Adrenal gland (tissue), 12 donors: Measurements from ENCODE around the gene DYRK1A. TPM values are rescaled to one million over a fixed set of nuclear protein-coding genes. Genes with fewer than 3 reads are reported as not detected.

Experiments
- DNase-seq, 7 donors: peaks; one replicate each; pipeline ENCODE4 v3.0.0-alpha.2; 2019 to 2020
- H3K27ac ChIP-seq, 5 donors: fragments of 200-600 bp; sonication (generic) in 4 of 5; 1 replicate in 3 of 5; 2 replicates in 2 of 5; pipeline versions ENCODE4 v1.5.1 to v1.8.0; 2016 to 2020; ENCODE audit warnings: mild to moderate bottlenecking in 1 of 5
- H3K27me3 ChIP-seq: fragments of 200-600 bp; 2 replicates; pipeline ENCODE4 v1.8.0; 2021
- H3K36me3 ChIP-seq, 2 donors: fragments of 200-600 bp; replicated peaks in 1 of 2; 1 replicate in 1 of 2; 2 replicates in 1 of 2; pipeline versions ENCODE4 v1.5.1 to v1.8.0; 2018 to 2022
- H3K4me1 ChIP-seq, 2 donors: fragments of 200-600 bp; replicated peaks in 1 of 2; 1 replicate in 1 of 2; 2 replicates in 1 of 2; pipeline versions ENCODE4 v1.5.1 to v1.8.0; 2018 to 2021
- H3K4me3 ChIP-seq, 4 donors: fragments of 200-600 bp; sonication (generic) in 3 of 4; one replicate each; pipeline ENCODE4 v1.5.1; 2016 to 2018
- H3K9me3 ChIP-seq, 3 donors: fragments of 200-600 bp; sonication (generic) in 1 of 3; replicated peaks in 1 of 3; 1 replicate in 2 of 3; 2 replicates in 1 of 3; pipeline versions ENCODE4 v1.5.1 to v1.8.0; 2016 to 2021
- POLR2A ChIP-seq, 2 donors: fragments of 450-650 bp; IDR thresholded peaks; one replicate each; pipeline ENCODE4 v1.6.1; 2017; ENCODE audit warnings: antibody characterized with exemption in 2 of 2, mild to moderate bottlenecking in 2 of 2, moderate library complexity in 1 of 2
- WGBS, 4 donors: extraction: QIAGEN DNeasy Blood & Tissue Kit in 2 of 4; methylation state at CpG; one replicate each; pipeline versions ENCODE4 v1.1.5 to v1.1.7; 2013 to 2017; 5-methylcytosine and 5-hydroxymethylcytosine counted together
- intact Hi-C, 2 donors: fragments of 100-400 bp; cut with DNase I; formaldehyde crosslinking; loops; one replicate each; pipeline versions ENCODE4 v1.14.1 to v1.15.0; 2022 to 2023
- polyA plus RNA-seq, 3 donors: library from polyadenylated mRNA; stranded (reverse); fragments of 200-250 nt in 2 of 3; fragments of 350-450 nt in 1 of 3; fragmentation: Illumina TruSeq in 1 of 3; extraction: RNeasy Lipid Tissue Mini Kit (QIAGEN cat#74804) in 1 of 3; gene quantifications; one replicate each; pipeline ENCODE4 v1.2.3, GENCODE V29; 2013 to 2014
- total RNA-seq, 9 donors: library from RNA; depleted of rRNA in 4 of 9; stranded (reverse); fragments of >200 nt in 4 of 9; fragments of 120-200 nt in 1 of 9; fragmentation: NEBNext Ultra II Directional in 1 of 9; extraction: Animal tissue kit (Norgen Biotek cat#: 25700) in 1 of 9; gene quantifications; one replicate each; pipeline versions ENCODE4 v1.1.0 to v1.2.4, GENCODE V29; 2013 to 2023
- TF ChIP-seq, protein P1 (sequence below), 6 experiments: fragments of 450-650 bp in 4 of 6; fragments of 200-600 bp in 2 of 6; sonication (generic) in 1 of 6; IDR thresholded peaks; 1 replicate in 5 of 6; 2 replicates in 1 of 6; pipeline versions ENCODE4 v1.5.1 to v1.8.0; 2016 to 2021; ENCODE audit warnings: antibody characterized with exemption in 6 of 6, mild to moderate bottlenecking in 2 of 6, moderate library complexity in 1 of 6
- donor health status: healthy with polysubstance abuse.
- donor health status: Bipolar disorder and iron deficiency.
- donor health status: DM: yes; HTN: yes; CAD: no.
- donor health status: DM: no; HTN: no; CAD: no.
- donor health status: DM: no; HTN: no; CAD: no.
- donor health status: DM: yes; HTN: yes; CAD: no.

The DYRK1A gene
- total and polyA plus RNA-seq, 12 donors = 23.6 to 92.3 (median 57.7) TPM

DNA sequence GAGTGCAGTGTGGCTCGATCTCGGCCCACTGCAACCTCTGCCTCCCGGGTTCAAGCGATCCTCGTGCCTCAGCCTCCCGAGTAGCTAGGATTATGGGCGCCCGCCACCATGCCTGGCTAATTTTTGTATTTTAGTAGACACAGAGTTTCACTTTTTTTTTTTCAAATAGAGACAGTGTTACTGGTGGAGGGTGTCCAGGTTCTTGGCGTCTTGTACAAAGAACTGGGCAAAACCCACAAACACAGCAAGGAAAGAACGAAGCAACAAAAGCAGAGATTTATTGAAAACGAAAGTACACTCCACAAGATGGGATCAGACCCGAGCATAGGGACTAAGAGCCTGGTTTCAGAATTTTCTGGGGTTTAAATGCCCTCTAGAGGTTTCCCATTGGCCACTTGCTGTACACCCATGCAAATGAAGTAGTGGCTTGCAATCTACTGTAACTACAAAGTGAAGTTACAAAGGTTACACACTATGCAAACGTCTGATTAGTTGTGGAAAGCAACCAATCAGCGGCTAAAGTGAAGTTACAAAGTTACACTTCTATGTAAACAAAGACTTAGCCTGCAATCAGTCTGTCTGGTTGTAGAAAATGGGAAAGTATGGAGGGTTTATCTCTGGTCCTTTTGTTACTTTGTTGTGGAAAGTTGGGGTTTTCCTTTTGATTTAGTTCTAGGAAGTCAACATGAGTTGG, 199.1 kb downstream of the DYRK1A start:
- Histone ChIP-seq H3K36me3 (no peaks in the 10 kb centered on the region), H3K4me1 (peaks cover 4 to 18% of the 10 kb centered on the region in 2 donors), H3K9me3 (no peaks in the 10 kb centered on the region), H3K4me3 (peak overlapping the region in 1 of 4 donors; percentile 13), H3K27me3 (no peaks in the 10 kb centered on the region), H3K27ac (peak overlapping the region in 1 of 5 donors; percentile 97)
- intact Hi-C loops = no loop called here
- TF ChIP-seq, protein P1, sequence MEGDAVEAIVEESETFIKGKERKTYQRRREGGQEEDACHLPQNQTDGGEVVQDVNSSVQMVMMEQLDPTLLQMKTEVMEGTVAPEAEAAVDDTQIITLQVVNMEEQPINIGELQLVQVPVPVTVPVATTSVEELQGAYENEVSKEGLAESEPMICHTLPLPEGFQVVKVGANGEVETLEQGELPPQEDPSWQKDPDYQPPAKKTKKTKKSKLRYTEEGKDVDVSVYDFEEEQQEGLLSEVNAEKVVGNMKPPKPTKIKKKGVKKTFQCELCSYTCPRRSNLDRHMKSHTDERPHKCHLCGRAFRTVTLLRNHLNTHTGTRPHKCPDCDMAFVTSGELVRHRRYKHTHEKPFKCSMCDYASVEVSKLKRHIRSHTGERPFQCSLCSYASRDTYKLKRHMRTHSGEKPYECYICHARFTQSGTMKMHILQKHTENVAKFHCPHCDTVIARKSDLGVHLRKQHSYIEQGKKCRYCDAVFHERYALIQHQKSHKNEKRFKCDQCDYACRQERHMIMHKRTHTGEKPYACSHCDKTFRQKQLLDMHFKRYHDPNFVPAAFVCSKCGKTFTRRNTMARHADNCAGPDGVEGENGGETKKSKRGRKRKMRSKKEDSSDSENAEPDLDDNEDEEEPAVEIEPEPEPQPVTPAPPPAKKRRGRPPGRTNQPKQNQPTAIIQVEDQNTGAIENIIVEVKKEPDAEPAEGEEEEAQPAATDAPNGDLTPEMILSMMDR (IDR thresholded peaks at IDR 0.05) = peak in 2 of 6 experiments; percentile 9 to 12
- no peak for TF ChIP-seq POLR2A (IDR thresholded peaks at IDR 0.05)
- peak in 1 of 7 donors; percentile 22 for DNase-seq
- WGBS, 4 donors = 81 to 85% (median 84%) methylated on average over 14 of the region's 14 CpGs

DNA sequence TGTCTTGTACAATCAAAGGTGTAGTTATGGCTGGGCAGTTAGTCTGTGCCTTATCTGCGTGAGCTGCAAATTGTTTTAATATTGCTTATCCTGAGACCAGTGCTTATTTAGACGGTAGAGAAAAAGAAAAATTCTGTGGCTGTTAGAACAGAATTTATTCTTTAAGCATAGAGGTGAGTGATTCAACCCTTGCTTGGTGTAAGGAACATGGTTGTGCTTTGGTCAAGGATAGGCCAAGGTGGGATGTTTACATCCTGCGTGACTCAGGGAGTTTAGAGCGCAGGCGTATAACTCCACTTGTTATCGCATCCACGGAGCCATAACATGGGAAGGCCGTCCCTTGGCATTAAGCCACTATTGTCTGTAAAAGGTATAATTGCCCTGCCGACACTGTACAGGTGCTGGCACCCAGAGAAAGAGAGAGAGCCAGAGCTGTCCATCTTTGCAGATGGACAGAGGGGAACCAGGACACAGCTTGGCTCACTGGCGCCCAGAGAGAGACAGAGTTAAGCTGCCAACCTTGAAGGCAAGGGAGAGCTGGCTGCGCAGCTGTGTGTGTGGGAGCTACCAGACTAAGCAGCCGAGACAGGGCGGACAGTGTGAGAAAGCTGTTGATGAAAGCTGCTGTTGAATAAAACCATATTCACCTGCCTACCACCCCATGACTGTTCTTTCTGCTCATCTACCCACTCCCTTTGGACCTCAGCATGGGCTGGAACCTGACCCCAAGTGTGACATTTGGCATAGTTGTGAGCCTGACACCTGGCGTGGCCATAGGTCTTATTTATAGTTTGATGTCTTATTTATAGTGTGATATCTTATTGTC, 200.4 kb downstream of the DYRK1A start:
- intact Hi-C loops = no loop called here

DNA sequence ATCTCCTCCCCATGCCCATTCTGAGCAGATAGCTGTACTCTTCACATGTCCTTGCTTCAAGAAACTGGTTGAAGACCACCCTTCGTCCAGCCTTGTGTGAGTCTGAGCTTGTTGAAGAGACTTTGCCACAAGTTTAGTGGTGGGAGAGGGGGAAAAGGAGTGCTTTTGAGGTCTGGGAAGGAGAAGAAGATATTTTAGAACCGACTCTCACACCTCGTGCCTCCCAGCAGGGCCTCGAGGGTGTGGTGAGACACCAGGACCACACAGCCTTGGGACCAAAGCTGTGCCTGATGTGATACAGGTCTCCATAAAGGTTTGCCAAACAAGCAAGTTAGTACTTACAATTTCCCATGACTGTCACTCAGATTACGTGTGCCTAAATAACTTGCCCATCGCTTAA, 201.8 kb downstream of the DYRK1A start:
- H3K4me1 ChIP-seq = peaks cover 4 to 12% of the 10 kb centered on the region in 2 donors
- H3K27me3 ChIP-seq = no peaks in the 10 kb centered on the region
- H3K9me3 ChIP-seq = no peaks in the 10 kb centered on the region
- no peaks in the 10 kb centered on the region for H3K36me3 ChIP-seq
- DNase-seq = no peak
- TF ChIP-seq POLR2A (IDR thresholded peaks at IDR 0.05) = no peak
- TF ChIP-seq, protein P1 (IDR thresholded peaks at IDR 0.05) = no peak
- WGBS, 4 donors = 75 to 81% (median 80%) methylated on average over 6 of the region's 6 CpGs
- no peak overlapping the region for H3K4me3 ChIP-seq
- intact Hi-C loops = no loop called here
- no peak overlapping the region for H3K27ac ChIP-seq

More for the DNA sequence above, 200.4 kb downstream of the DYRK1A start:
- Histone ChIP-seq H3K4me3 (no peak overlapping the region), H3K4me1 (peaks cover 4 to 18% of the 10 kb centered on the region in 2 donors), H3K27me3 (no peaks in the 10 kb centered on the region), H3K27ac (no peak overlapping the region), H3K9me3 (no peaks in the 10 kb centered on the region), H3K36me3 (no peaks in the 10 kb centered on the region)
- DNase-seq = no peak
- WGBS, 4 donors = 82 to 88% (median 83%) methylated on average over 14 of the region's 14 CpGs
- no peak for TF ChIP-seq POLR2A (IDR thresholded peaks at IDR 0.05)
- TF ChIP-seq, protein P1 (IDR thresholded peaks at IDR 0.05) = no peak

DNA sequence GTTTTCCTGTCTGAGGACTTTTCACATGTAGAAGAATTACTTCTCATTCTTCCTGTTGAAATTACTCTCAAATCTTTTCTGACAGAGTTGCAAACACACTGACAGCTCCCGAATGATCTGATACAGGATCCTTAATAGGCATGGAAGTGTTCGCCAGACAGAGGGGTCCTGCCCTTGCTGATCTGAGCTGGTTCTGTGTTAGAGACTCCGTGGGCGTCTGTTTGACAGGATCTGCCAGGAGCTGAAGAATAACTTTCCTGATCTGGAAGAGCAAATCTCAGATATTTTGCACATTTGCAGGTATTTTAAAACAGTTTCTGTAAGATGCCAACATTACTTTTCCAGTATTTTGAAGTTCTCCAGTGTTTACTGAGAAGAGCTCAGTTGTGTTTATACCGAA, 202.3 kb downstream of the DYRK1A start:
- Histone ChIP-seq H3K36me3 (no peaks in the 10 kb centered on the region), H3K27ac (no peak overlapping the region), H3K4me3 (no peak overlapping the region), H3K9me3 (no peaks in the 10 kb centered on the region), H3K4me1 (peaks cover 4 to 12% of the 10 kb centered on the region in 2 donors), H3K27me3 (no peaks in the 10 kb centered on the region)
- 73 to 83% (median 75%) methylated on average over 5 of the region's 5 CpGs for WGBS, 4 donors
- no peak for DNase-seq
- TF ChIP-seq, protein P1 (IDR thresholded peaks at IDR 0.05) = no peak
- TF ChIP-seq POLR2A (IDR thresholded peaks at IDR 0.05) = no peak
- intact Hi-C loops = no loop called here
